Prostate gland (tissue), 2 donors: ENCODE data around the gene ENOPH1. TPM values are rescaled to one million over a fixed set of nuclear protein-coding genes. Genes with fewer than 3 reads are reported as not detected.

Experiments used
- DNase-seq: peaks from one replicate; pipeline ENCODE4 v3.0.0-alpha.2; 2019; ENCODE audit warnings: low spot score
- H3K27ac ChIP-seq, 2 donors: fragments of 200-600 bp; sonication (generic); 2 replicates each; pipeline ENCODE4 v1.5.1; 2017 to 2019
- H3K27me3 ChIP-seq: fragments of 200-600 bp; sonication (generic); replicated peaks from 2 replicates; pipeline ENCODE4 v1.5.1; 2019; ENCODE audit not compliant: insufficient read depth
- H3K36me3 ChIP-seq, 2 donors: fragments of 200-600 bp; sonication (generic); 1 replicate in 1 of 2; 2 replicates in 1 of 2; pipeline versions ENCODE4 v1.5.1 to v1.8.1; 2017 to 2019
- H3K4me1 ChIP-seq: fragments of 200-600 bp; sonication (generic); replicated peaks from 2 replicates; pipeline ENCODE4 v1.5.1; 2019
- H3K4me3 ChIP-seq, 2 donors: fragments of 200-600 bp; sonication (generic); 2 replicates each; pipeline ENCODE4 v1.5.1; 2017 to 2019
- H3K9me3 ChIP-seq: fragments of 200-600 bp; sonication (generic); 2 replicates; pipeline ENCODE4 v1.5.1; 2017
- POLR2A ChIP-seq: fragments of 450-650 bp; IDR thresholded peaks from one replicate; pipeline ENCODE4 v1.6.1; 2016; ENCODE audit warnings: antibody characterized with exemption, mild to moderate bottlenecking
- POLR2AphosphoS5 ChIP-seq: sonication (generic); formaldehyde crosslinking; IDR thresholded peaks from one replicate; pipeline ENCODE4 v1.6.1; 2017; ENCODE audit warnings: antibody characterized with exemption
- WGBS: methylation state at CpG from one replicate; pipeline ENCODE4 v1.1.5; 2018; 5-methylcytosine and 5-hydroxymethylcytosine counted together
- intact Hi-C: fragments of 100-400 bp; cut with DNase I; formaldehyde crosslinking; loops from one replicate; pipeline ENCODE4 v1.14.2; 2022
- total RNA-seq, 2 donors: library from RNA; depleted of rRNA; stranded (reverse); fragments of >200 nt; gene quantifications; one replicate each; pipeline ENCODE4 v1.1.0, GENCODE V29; 2016
- TF ChIP-seq, protein P1 (sequence below), 4 experiments: fragments of 200-600 bp in 2 of 4; fragments of 450-650 bp in 2 of 4; sonication (generic) in 2 of 4; IDR thresholded peaks; 1 replicate in 3 of 4; 2 replicates in 1 of 4; pipeline ENCODE4 v1.5.1; 2016 to 2019; ENCODE audit warnings: antibody characterized with exemption in 4 of 4, mild to moderate bottlenecking in 2 of 4, moderate library complexity in 2 of 4

The ENOPH1 gene
- total RNA-seq, 2 donors from 2014 or later = 28.7 to 38.1 TPM

DNA sequence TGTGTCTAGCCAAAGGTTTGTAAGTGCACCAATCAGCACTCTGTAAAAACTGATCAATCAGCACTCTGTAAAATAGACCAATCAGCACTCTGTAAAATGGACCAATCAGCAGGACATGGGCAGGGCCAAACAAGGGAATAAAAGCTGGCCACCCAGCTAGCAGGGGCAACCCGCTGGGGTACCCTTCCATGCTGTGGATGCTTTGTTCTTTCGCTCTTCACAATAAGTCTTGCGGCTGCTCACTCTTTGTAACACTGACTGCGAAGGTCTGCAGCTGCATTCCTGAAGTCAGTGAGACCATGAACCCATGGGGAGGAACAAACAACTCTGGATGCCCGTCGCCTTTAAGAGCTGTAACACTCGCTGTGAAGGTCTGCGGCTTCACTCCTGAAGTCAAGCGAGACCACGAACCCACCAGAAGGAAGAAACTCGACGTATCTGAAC, 14.4 kb upstream of the ENOPH1 start:
- TF ChIP-seq, protein P1, sequence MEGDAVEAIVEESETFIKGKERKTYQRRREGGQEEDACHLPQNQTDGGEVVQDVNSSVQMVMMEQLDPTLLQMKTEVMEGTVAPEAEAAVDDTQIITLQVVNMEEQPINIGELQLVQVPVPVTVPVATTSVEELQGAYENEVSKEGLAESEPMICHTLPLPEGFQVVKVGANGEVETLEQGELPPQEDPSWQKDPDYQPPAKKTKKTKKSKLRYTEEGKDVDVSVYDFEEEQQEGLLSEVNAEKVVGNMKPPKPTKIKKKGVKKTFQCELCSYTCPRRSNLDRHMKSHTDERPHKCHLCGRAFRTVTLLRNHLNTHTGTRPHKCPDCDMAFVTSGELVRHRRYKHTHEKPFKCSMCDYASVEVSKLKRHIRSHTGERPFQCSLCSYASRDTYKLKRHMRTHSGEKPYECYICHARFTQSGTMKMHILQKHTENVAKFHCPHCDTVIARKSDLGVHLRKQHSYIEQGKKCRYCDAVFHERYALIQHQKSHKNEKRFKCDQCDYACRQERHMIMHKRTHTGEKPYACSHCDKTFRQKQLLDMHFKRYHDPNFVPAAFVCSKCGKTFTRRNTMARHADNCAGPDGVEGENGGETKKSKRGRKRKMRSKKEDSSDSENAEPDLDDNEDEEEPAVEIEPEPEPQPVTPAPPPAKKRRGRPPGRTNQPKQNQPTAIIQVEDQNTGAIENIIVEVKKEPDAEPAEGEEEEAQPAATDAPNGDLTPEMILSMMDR (IDR thresholded peaks at IDR 0.05) = no peak
- no peak for TF ChIP-seq POLR2AphosphoS5
- no peak for TF ChIP-seq POLR2A
- no peak for DNase-seq
- H3K4me3 ChIP-seq = no peak overlapping the region
- no peaks in the 10 kb centered on the region for H3K9me3 ChIP-seq
- H3K27ac ChIP-seq = no peak overlapping the region
- no peaks in the 10 kb centered on the region for H3K27me3 ChIP-seq
- intact Hi-C loops = no loop called here
- no peaks in the 10 kb centered on the region for H3K4me1 ChIP-seq
- WGBS = 88% methylated on average over 12 of the region's 12 CpGs
- H3K36me3 ChIP-seq = no peaks in the 10 kb centered on the region

DNA sequence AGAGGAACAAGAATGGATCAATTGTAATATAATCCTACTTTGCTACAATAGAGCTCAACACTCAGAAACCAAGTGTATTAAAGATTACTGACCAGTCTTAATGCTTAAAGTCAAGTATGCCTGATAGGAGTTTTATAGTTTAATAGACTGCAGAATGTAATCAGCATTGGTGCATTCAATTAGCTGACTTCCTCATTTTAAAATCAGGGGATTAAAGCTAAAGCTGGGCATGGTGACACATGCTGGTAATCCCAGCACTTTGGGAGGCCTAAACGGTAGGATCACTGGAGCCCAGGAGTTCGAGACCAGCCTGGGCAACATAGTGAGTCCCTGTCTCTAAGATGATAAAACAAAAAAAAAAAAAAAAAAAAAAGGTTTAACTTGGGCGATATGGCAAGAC, 10.9 kb upstream of the ENOPH1 start:
- no peak for DNase-seq
- H3K36me3 ChIP-seq = no peaks in the 10 kb centered on the region
- WGBS = 95% methylated on average over 3 of the region's 3 CpGs
- H3K4me1 ChIP-seq = no peaks in the 10 kb centered on the region
- TF ChIP-seq, protein P1 (IDR thresholded peaks at IDR 0.05) = no peak
- TF ChIP-seq POLR2A (no peak), POLR2AphosphoS5 (no peak)
- no peak overlapping the region for H3K27ac ChIP-seq
- intact Hi-C loops = no loop called here
- no peaks in the 10 kb centered on the region for H3K27me3 ChIP-seq
- H3K4me3 ChIP-seq = no peak overlapping the region
- H3K9me3 ChIP-seq = no peaks in the 10 kb centered on the region

DNA sequence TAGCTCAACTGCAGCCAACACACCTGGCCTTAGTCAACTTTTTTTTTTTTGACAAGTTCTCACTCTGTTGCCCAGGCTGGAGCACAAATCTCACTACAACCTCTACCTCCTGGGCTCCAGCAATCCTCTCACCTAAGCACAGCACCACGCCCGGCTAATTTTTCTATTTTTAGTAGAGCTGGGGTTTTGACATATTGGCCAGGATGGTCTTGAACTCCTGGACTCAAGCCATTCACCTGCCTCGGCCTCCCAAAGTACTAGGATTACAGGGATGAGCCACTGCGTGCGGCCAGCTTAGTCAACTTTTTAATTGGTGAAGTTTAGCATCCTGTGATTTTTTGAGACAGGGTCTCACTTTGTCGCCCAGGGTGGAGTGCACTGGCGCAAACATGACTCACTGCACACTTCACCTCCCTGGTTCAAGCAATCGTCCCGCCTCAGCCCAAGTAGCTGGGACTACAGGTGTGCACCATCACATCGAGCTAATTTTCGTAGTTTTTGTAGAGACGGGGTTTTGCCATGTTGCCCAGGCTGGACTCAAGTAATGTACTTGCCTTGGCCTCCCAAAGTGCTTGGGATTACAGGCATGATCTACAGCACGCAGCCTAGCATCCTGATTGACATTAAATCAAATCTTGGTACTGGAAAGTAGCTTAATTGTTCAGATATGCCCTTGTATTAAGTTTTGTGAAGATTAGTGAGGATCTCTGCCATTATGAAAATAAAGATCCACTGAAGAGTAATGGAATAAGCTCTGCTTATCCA, 8.4 kb upstream of the ENOPH1 start:
- Histone ChIP-seq H3K4me1 (no peaks in the 10 kb centered on the region), H3K27me3 (no peaks in the 10 kb centered on the region), H3K9me3 (no peaks in the 10 kb centered on the region), H3K4me3 (no peak overlapping the region), H3K27ac (no peak overlapping the region), H3K36me3 (no peaks in the 10 kb centered on the region)
- no peak for DNase-seq
- 86% methylated on average over 13 of the region's 13 CpGs for WGBS
- TF ChIP-seq, protein P1 (IDR thresholded peaks at IDR 0.05) = no peak
- TF ChIP-seq POLR2A = no peak
- TF ChIP-seq POLR2AphosphoS5 = no peak
- intact Hi-C loops = no loop called here

GRCh38 chr4:82422616-82423015, 7.8 kb upstream of the ENOPH1 start:
- Histone ChIP-seq H3K4me3 (no peak overlapping the region), H3K27me3 (no peaks in the 10 kb centered on the region), H3K27ac (no peak overlapping the region), H3K4me1 (peaks cover 3% of the 10 kb centered on the region), H3K9me3 (no peaks in the 10 kb centered on the region), H3K36me3 (no peaks in the 10 kb centered on the region)
- intact Hi-C loops = no loop called here
- TF ChIP-seq, protein P1 (IDR thresholded peaks at IDR 0.05) = no peak
- no peak for TF ChIP-seq POLR2AphosphoS5
- TF ChIP-seq POLR2A = no peak
- 82% methylated on average over 5 of the region's 5 CpGs for WGBS
- no peak for DNase-seq
